ENCODE data around the gene TSHZ1.
"Not testable (repeated sequence)": the region's sequence is repeated elsewhere in the genome, so short reads cannot be mapped to it uniquely, and the experiment has no call there.

Gene TSHZ1

DNA sequence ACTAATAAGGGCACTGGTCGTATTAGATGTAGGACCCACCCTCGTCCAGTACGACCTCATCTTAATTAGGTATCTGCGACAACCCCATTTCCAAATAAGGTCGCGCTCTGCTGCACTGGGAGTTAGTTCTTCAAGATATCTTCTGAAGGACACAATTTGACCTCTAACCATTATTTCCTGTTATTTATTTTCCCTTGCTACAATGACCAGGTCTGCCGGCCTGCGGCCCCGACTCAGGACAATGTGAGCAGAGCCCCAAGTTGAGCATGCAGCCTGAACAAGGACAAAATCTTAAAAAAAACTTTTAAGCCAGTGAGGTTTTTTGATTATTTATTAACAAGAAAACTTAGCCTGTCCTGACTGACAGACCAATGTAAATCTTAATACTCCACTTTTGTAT is 109.3 kb downstream of the TSHZ1 start:
- no peak for DNase-seq

DNA sequence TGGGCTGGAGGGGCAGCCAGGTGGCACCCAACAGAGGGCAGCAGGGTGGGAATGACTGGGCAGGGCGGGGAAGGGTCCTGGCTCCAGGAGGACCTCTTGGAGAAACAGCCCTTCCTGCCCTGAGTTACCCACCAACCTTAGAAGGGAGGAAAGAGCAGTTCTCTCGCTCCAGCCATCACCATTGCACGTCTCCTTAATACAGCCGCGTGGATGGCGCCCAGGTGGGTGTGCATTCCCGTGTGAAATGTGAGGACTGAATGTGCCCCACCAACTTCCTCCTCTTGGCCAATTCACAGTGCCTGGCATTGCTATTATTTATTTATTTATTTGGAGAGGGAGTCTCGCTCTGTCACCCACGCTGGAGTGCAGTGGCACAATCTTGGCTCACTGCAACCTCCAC is 109.9 kb downstream of the TSHZ1 start:
- DNase-seq, result no peak

DNA sequence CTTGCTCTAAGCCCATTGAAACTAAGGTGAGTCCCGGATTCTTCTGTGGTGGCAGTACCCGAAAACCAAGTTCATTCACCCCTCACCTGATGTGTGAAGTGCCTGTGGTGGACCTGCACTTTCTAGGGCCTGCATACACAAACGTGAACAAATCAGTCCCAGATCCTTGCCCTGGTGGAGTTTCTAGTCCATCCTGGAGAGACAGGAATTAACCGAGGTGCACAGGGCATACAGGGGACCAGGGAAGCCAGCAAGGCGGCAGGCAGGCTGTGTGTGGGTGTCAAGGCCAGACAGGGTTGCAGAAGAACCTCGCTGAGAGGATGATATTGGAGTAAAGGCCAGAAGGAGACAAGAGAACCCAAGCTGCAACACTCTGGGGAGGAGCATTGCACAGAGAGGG is 110.8 kb downstream of the TSHZ1 start:
- no peak for DNase-seq

DNA sequence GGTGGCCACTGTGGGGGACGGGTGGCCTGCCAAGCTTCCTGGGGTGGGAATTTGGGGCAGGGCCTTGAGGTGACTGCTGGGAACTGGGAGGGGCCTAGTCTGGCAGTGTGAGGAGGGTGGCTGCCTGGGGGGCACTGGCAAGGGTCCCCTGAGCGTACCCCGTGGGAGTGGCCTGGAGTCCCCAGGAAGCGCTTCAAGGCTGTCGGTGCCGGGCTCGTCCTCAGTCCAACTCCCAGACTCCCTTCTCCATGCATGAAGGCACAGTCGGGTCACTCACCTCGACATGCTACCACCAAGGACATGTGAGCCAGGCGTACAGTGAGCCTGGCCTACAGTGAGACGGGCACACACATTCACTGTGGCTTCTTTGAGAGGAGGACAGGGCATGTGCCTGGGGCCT is 111.6 kb downstream of the TSHZ1 start:
- no peak for DNase-seq

DNA sequence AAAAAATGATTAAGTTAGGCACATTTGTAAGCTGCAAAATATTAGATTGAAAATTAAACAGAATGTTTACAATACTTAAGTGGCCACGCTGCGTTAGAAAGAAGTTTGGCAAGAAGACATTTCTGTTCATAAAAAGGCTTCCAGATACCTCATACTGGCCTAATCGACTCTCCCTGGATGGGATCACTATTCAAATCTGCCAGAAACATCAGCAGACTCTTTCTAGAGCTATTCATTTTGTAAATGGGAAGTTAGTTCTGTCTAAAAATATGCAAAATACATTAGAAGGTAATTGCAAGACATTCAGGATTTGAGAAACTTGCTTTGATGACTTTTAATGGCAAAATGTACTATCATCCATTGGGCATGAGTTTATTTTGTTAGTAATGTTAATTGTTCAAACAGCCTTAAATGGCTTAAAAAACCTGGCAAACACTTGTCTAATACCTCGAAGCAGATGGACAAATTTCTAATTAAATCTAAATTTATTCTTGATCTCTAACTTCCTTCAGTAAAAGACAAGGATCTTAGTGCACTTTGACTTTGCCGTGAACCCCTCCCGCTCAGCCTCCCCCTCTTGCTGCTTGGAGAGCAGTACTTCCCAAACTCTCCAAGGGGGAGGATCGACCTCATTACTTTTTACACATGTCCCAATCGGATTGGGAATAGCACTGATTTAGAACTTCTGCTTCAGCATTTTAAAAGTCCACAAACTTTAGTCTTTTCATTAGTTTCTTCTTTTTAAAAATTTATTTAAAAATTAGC is 113.4 kb downstream of the TSHZ1 start:
- no peak for DNase-seq

DNA sequence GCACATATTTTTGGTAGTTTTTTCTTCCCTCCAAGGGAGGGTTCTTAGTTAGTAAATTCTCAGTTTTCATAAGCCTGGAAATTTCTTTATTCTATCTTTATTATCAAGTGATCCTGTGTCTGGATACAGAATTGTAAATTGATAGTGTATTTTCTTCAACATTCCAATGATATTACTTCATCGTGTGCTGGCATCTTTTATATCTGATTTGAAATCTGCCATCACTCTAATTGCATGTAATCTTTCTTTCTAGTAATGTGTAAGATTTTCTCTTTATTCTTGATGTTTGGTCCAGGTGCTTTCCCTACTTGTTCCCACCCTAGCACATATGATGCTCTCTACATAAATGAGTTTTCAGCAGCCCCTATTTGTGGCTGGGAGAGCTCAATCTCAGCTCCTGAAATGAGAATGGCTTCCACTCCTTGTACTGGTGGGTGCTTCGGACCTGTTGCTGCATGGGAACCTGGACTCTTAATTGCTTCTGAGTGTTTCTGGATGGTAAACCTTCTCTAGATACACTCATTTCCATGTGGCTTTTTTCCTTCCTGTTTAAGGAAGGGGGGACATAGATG is 114.2 kb downstream of the TSHZ1 start:
- DNase-seq, result no peak

DNA sequence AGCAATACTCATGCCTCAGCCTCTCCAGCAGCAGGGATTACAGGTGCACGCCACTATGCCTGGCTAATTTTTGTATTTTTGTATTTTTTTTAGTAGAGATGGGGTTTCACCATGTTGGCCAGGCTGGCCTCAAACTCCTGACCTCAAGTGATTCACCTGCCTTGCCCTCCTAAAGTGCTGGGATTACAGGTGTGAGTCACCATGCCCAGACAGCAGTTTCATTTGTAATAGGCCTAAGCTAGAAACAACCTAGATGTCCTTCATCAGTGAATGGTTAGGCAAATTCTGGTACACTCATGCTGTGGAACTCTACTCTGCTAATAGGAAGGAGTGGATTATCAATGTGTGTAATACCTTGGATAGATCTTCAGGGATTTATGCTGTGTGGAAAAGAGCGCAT is 119.2 kb downstream of the TSHZ1 start:
- not testable (repeated sequence) for DNase-seq

DNA sequence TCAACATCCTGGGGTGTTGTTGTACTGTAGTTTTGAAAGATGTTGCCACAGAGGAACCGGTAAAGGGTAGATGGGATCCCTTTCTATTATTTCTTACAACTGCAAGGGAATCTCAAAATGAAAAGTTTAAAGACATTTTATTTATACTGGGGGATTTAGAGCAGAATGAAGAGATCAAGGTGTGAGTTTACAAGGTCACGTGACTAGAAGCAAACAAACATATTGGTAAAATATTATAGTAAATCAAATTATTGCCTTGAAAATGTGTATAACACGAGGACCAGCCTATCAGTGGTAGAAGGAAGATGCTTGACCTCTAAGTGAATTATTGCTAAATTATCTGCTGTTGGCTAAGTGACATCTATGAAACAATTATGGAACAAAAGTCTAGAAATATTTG is 119.7 kb downstream of the TSHZ1 start:
- DNase-seq, result no peak

DNA sequence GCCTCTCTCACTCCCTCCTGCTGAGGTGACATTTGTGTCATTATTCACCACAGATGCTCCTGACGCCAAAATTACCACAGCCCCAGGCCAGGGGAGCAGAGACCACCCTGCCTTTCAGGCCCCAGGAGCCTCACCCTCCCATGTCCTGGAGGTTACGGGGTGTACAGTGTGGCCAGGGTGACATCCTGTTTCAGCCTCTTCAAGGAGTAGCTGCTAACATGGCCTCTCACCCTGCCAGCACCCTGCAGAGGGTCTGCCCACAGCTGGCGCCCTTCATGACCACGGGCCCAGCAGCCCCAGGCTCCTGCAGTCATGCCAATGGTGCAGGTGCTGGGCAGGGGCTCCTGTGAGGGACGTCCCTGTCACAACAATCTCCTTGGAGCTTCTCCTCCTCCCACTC is 124.3 kb downstream of the TSHZ1 start:
- no peak for DNase-seq

DNA sequence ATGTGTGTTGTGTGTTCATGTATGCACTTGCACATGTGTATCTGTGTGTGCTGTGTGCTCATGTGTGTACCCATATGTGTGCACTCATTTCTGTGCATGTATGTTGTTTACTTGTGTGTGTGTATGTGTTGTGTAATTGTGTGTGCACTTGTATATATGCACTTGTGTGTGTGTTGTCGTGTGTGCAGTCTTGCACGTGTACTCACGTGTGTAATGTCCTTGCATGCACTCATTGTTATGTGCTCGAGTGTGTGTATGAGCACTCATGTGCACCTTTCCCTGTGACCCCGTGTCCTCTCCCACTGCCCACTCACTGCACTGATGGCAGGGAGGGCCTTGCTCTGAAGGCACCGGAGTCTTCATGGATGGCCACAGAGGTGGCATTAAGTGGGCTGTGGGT is 124.9 kb downstream of the TSHZ1 start:
- no peak for DNase-seq

DNA sequence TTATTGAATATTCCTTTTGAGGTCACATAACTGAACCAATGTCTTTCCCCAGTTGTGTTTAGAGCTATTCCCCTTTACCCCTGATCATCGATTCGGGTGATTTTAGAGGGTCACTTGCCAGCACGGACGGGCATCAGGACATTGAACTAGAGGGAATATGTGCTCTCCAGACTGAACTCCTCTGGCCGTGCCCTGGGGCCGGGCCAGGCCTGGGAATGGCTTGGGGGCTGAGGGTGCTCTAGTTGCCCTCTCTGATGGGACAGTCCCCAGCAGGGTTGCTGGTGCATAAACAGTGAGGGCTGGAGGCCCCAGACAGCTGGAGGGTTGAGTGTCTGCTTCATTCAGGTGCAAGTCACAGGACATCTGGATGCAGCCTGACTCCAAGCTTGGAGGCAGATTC is 126.2 kb downstream of the TSHZ1 start:
- DNase-seq, result no peak

DNA sequence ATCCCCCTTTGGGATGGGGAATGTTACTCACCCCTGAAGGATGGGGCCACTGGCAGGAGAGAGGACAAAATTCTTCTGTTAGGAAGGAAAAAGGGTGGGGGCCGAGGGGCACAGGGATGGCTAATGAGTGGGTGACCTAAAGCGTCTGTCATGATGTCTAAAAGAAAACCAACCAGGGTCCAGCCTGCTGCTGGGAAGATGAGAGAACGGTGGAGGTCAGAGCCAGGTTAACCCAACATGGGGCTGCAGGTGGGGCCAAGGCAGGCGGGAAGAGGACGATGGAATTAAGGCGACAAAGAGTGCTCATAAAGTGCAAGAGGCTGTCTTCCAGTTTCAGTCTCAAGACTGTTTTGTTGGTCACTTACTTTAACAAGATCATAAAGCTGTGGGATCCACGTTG is 126.8 kb downstream of the TSHZ1 start:
- no peak for DNase-seq

DNA sequence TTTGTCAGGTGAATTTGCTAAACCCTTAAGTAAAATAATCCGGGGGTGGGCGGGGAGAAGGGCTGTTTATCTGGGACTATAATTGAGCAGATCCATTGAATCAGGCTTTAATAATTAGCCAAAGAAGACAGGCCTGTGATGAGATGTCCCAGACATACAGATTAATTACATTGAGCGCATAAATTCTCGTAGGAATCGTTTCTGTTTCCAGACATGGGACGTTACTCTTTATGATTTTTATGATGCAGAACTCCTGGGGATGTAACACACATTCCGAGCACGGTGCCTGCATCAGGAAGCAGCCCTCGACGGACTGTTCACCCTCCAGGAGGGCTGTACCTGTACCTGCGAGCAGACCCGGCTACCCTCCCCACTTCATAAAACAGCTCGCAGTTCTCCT is 128.0 kb downstream of the TSHZ1 start:
- DNase-seq, result no peak

Measured in NCI-H510A treated with DMSO at 0.1 percent for 48 hours (cell line).